WTC11 (cell line): ENCODE measurements around the gene ST6GALNAC3. TPM values are rescaled to one million over a fixed set of nuclear protein-coding genes. Genes with fewer than 3 reads are reported as not detected.

ENCODE experiments used
- ATAC-seq: fragments of 200-7000 bp; cut with Tn5 transposase; 2 replicates; pipeline ENCODE4 v1.10.0; 2021; ENCODE audit warnings: mild to moderate bottlenecking, moderate library complexity
- CTCF ChIA-PET: fragments of 300-600 bp; sonication (Branson Sonifier 250); formaldehyde crosslinking; loops from one replicate; lab custom pipeline; 2021; ENCODE audit warnings: antibody characterized with exemption; lab: Charles Lee
- POLR2A ChIA-PET: fragments of 350-600 bp; sonication (Branson Sonifier 250); formaldehyde crosslinking; loops from one replicate; lab custom pipeline; 2021; ENCODE audit warnings: antibody characterized with exemption; lab: Charles Lee
- DNase-seq: peaks from one replicate; pipeline ENCODE4 v3.0.0; 2021; ENCODE audit warnings: low spot score
- H3K27ac Mint-ChIP-seq: 2 replicates; pipeline ENCODE4 v1.8.0; 2021; ENCODE audit warnings: mixed read lengths
- H3K27me3 Mint-ChIP-seq: 2 replicates; pipeline ENCODE4 v1.8.0; 2021; ENCODE audit warnings: low read depth, mild to moderate bottlenecking, moderate library complexity, mixed read lengths
- H3K36me3 Mint-ChIP-seq: 2 replicates; pipeline ENCODE4 v1.8.0; 2021; ENCODE audit warnings: mixed read lengths
- H3K4me1 Mint-ChIP-seq: 2 replicates; pipeline ENCODE4 v1.8.0; 2022; ENCODE audit warnings: mixed read lengths
- H3K4me3 Mint-ChIP-seq: 2 replicates; pipeline ENCODE4 v1.8.0; 2021; ENCODE audit warnings: mild to moderate bottlenecking, moderate library complexity, mixed read lengths
- H3K9me3 Mint-ChIP-seq: 2 replicates; pipeline ENCODE4 v1.8.0; 2021; ENCODE audit warnings: mixed read lengths
- AFF4 ChIP-seq: sonication (generic); formaldehyde crosslinking; IDR thresholded peaks from 2 replicates; pipeline ENCODE4 v1.8.1; 2023; ENCODE audit warnings: mild to moderate bottlenecking, missing genetic modification reagents, borderline replicate concordance
- ATF6 ChIP-seq: sonication (generic); formaldehyde crosslinking; IDR thresholded peaks from 2 replicates; pipeline ENCODE4 v1.8.1; 2023; ENCODE audit warnings: mild to moderate bottlenecking, missing genetic modification reagents
- CREM ChIP-seq: sonication (generic); formaldehyde crosslinking; IDR thresholded peaks from 2 replicates; pipeline ENCODE4 v1.8.1; 2022; ENCODE audit warnings: mild to moderate bottlenecking, missing genetic modification reagents, moderate library complexity
- GTF2I ChIP-seq: fragments of 250-450 bp; sonication (Bioruptor Pico); conservative IDR thresholded peaks from 2 replicates; pipeline ENCODE4 v1.4.0; 2021; ENCODE audit warnings: mild to moderate bottlenecking
- HMGXB4 ChIP-seq: sonication (generic); formaldehyde crosslinking; IDR thresholded peaks from 2 replicates; pipeline ENCODE4 v1.8.1; 2023; ENCODE audit warnings: mild to moderate bottlenecking, moderate library complexity, missing genetic modification reagents
- JAZF1 ChIP-seq: fragments of 250-450 bp; sonication (Bioruptor Pico); IDR thresholded peaks from 2 replicates; pipeline ENCODE4 v1.9.0; 2021; ENCODE audit warnings: moderate library complexity, mild to moderate bottlenecking, inconsistent platforms
- JUN ChIP-seq: sonication (generic); formaldehyde crosslinking; IDR thresholded peaks from 2 replicates; pipeline ENCODE4 v1.8.0; 2023; ENCODE audit warnings: mild to moderate bottlenecking, missing genetic modification reagents
- NR2C2 ChIP-seq: sonication (generic); formaldehyde crosslinking; IDR thresholded peaks from 2 replicates; pipeline ENCODE4 v1.8.0; 2022; ENCODE audit warnings: mild to moderate bottlenecking, missing genetic modification reagents
- OVOL2 ChIP-seq: fragments of 250-450 bp; sonication (Bioruptor Pico); IDR thresholded peaks from 2 replicates; pipeline ENCODE4 v1.9.0; 2021; ENCODE audit warnings: mild to moderate bottlenecking, borderline replicate concordance
- PREB ChIP-seq: sonication (generic); formaldehyde crosslinking; IDR thresholded peaks from 2 replicates; pipeline ENCODE4 v1.8.1; 2022; ENCODE audit warnings: mild to moderate bottlenecking, missing genetic modification reagents, moderate library complexity, borderline replicate concordance
- RORB ChIP-seq: fragments of 250-450 bp; sonication (Bioruptor Pico); IDR thresholded peaks from 2 replicates; pipeline ENCODE4 v1.9.0; 2021; ENCODE audit warnings: mild to moderate bottlenecking
- TP53 ChIP-seq: sonication (generic); formaldehyde crosslinking; IDR thresholded peaks from 2 replicates; pipeline ENCODE4 v1.8.1; 2023; ENCODE audit warnings: mild to moderate bottlenecking, missing genetic modification reagents
- ZNF219 ChIP-seq: sonication (generic); formaldehyde crosslinking; IDR thresholded peaks from 2 replicates; pipeline ENCODE4 v1.8.0; 2023; ENCODE audit warnings: missing genetic modification reagents, mild to moderate bottlenecking, borderline replicate concordance
- ZNF232 ChIP-seq: sonication (generic); formaldehyde crosslinking; IDR thresholded peaks from 2 replicates; pipeline ENCODE4 v1.8.0; 2022; ENCODE audit warnings: mild to moderate bottlenecking, missing genetic modification reagents
- ZNF532 ChIP-seq: fragments of 250-450 bp; sonication (Bioruptor Pico); IDR thresholded peaks from 2 replicates; pipeline ENCODE4 v1.9.0; 2021; ENCODE audit warnings: mild to moderate bottlenecking, borderline replicate concordance
- ZNF671 ChIP-seq: fragments of 250-450 bp; sonication (Bioruptor Pico); IDR thresholded peaks from 2 replicates; pipeline ENCODE4 v1.8.0; 2021; ENCODE audit warnings: mild to moderate bottlenecking
- total RNA-seq: library from RNA; stranded (reverse); gene quantifications from 3 replicates; pipeline ENCODE4 v1.2.3, GENCODE V29; 2021

Gene ST6GALNAC3
- total RNA-seq, 1 experiment from 2014 or later, result 11.9 TPM

- Mint-ChIP-seq H3K36me3 (no peaks in the 10 kb centered on the region), H3K4me3 (no peak overlapping the region), H3K27ac (no peak overlapping the region), H3K27me3 (no peaks in the 10 kb centered on the region), H3K9me3 (no peaks in the 10 kb centered on the region), H3K4me1 (peaks cover 42% of the 10 kb centered on the region)
- DNase-seq, result no peak
- TF ChIP-seq ZNF532 (CRISPR knock-in tag) (no peak), ATF6 (CRISPR knock-in tag) (no peak), OVOL2 (CRISPR knock-in tag) (no peak), JAZF1 (CRISPR knock-in tag) (no peak), TP53 (CRISPR knock-in tag) (no peak), PREB (CRISPR knock-in tag) (no peak), HMGXB4 (no peak)
- CTCF ChIA-PET, result no interaction called here
- ATAC-seq, result no peak
- POLR2A ChIA-PET, result no interaction called here
Measured at GRCh38 chr1:76288758-76289483, 214.4 kb downstream of the ST6GALNAC3 start.

GRCh38 chr1:76289692-76290091 lies 215.1 kb downstream of the ST6GALNAC3 start:
- POLR2A ChIA-PET, result no interaction called here
- ATAC-seq, result peak; percentile 56

More at GRCh38 chr1:76289692-76290091, 215.1 kb downstream of the ST6GALNAC3 start:
- no peak overlapping the region for H3K27ac Mint-ChIP-seq
- H3K27me3 Mint-ChIP-seq, result no peaks in the 10 kb centered on the region
- no peak for DNase-seq
- no peak overlapping the region for H3K4me3 Mint-ChIP-seq
- H3K36me3 Mint-ChIP-seq, result no peaks in the 10 kb centered on the region
- no peak for TF ChIP-seq RORB (CRISPR knock-in tag)
- TF ChIP-seq ZNF232, result no peak
- no peak for TF ChIP-seq GTF2I (CRISPR knock-in tag)
- TF ChIP-seq PREB (CRISPR knock-in tag), result no peak
- no peak for TF ChIP-seq ZNF219 (CRISPR knock-in tag)
- no peak for TF ChIP-seq NR2C2
- TF ChIP-seq CREM, result no peak
- no peak for TF ChIP-seq JUN (CRISPR knock-in tag)
- TF ChIP-seq ZNF671 (CRISPR knock-in tag), result no peak
- TF ChIP-seq AFF4 (CRISPR knock-in tag), result no peak
- H3K9me3 Mint-ChIP-seq, result no peaks in the 10 kb centered on the region
- peaks cover 50% of the 10 kb centered on the region for H3K4me1 Mint-ChIP-seq
- CTCF ChIA-PET, result no interaction called here
